GM12875 (cell line): ENCODE data around the gene GJB1.
"Not testable (repeated sequence)": the region's sequence is repeated elsewhere in the genome, so short reads cannot be mapped to it uniquely, and the experiment has no call there.

Experiments
- H3K4me3 ChIP-seq: one replicate; pipeline ENCODE4 v1.5.1; 2011; ENCODE audit warnings: low read depth, low read length, control low read depth
- CTCF ChIP-seq: IDR thresholded peaks from 2 replicates; pipeline ENCODE4 v1.5.1; 2011; ENCODE audit warnings: low read depth, mild to moderate bottlenecking, control low read depth, inconsistent platforms, low read length, moderate library complexity, borderline replicate concordance; ENCODE audit not compliant: insufficient read depth

Gene GJB1

GRCh38 chrX:71253253-71254091 is 30.4 kb downstream of the GJB1 start:
- peak overlapping the region; percentile 75 for H3K4me3 ChIP-seq
- peak; percentile 71 for TF ChIP-seq CTCF

- no peak for TF ChIP-seq CTCF
- H3K4me3 ChIP-seq = peak within 1 kb of the TSS; percentile 75
Measured at GRCh38 chrX:71254092-71254963, 31.3 kb downstream of the GJB1 start, which contains the start of gene ZMYM3. Gene ZMYM3 (minus strand): TSS chrX:71254140. CDS start chrX:71253255, 885 bp downstream.

GRCh38 chrX:71256051-71256450 is 33.0 kb downstream of the GJB1 start:
- no peak for TF ChIP-seq CTCF
- H3K4me3 ChIP-seq = no peak overlapping the region

- TF ChIP-seq CTCF = no peak
- H3K4me3 ChIP-seq = no peak overlapping the region
Measured at GRCh38 chrX:71256856-71257255, 33.8 kb downstream of the GJB1 start.

GRCh38 chrX:71268624-71269023 is 45.6 kb downstream of the GJB1 start:
- H3K4me3 ChIP-seq = not testable (repeated sequence)

- TF ChIP-seq CTCF = no peak
- H3K4me3 ChIP-seq = no peak overlapping the region
Measured at GRCh38 chrX:71269801-71270395, 46.9 kb downstream of the GJB1 start.

GRCh38 chrX:71272313-71272712 is 49.3 kb downstream of the GJB1 start:
- not testable (repeated sequence) for H3K4me3 ChIP-seq
